DND-41 (cell line): ENCODE results near the gene JAZF1.

ENCODE experiments used
- ATAC-seq: fragments of 200-7000 bp; cut with Tn5 transposase; 3 replicates; pipeline ENCODE4 v1.9.1; 2021; ENCODE audit warnings: low read depth; ENCODE audit not compliant: insufficient read depth
- DNase-seq: peaks from one replicate; pipeline ENCODE4 v3.0.0-alpha.2; 2020
- H2AFZ ChIP-seq: 2 replicates; pipeline ENCODE4 v1.6.0; 2012; ENCODE audit warnings: low read depth, low read length
- H3K27ac ChIP-seq: 2 replicates; pipeline ENCODE4 v1.5.1; 2012; ENCODE audit warnings: low read length, inconsistent platforms
- H3K27me3 ChIP-seq: fragments of 200-600 bp; sonication (generic); 2 replicates; pipeline ENCODE4 v1.6.0; 2012; ENCODE audit warnings: low read length, mild to moderate bottlenecking, inconsistent platforms; ENCODE audit not compliant: insufficient read depth, poor library complexity
- H3K36me3 ChIP-seq: 2 replicates; pipeline ENCODE4 v1.5.1; 2012; ENCODE audit warnings: low read length, inconsistent platforms; ENCODE audit not compliant: insufficient read depth
- H3K4me1 ChIP-seq: 2 replicates; pipeline ENCODE4 v1.5.1; 2012; ENCODE audit warnings: mild to moderate bottlenecking, low read length; ENCODE audit not compliant: insufficient read depth
- H3K4me2 ChIP-seq: 2 replicates; pipeline ENCODE4 v1.6.0; 2012; ENCODE audit warnings: mild to moderate bottlenecking, moderate library complexity, low read length, inconsistent platforms; ENCODE audit not compliant: insufficient read depth
- H3K4me3 ChIP-seq, 2 experiments: fragments of 200-600 bp in 1 of 2; shearing (Covaris generic) in 1 of 2; 2 replicates each; pipeline ENCODE4 v1.5.1; 2012 to 2016; ENCODE audit warnings: inconsistent platforms in 2 of 2, low read length in 2 of 2, mild to moderate bottlenecking in 2 of 2, low read depth in 1 of 2, moderate library complexity in 1 of 2
- H3K79me2 ChIP-seq: 2 replicates; pipeline ENCODE4 v1.6.0; 2012; ENCODE audit warnings: low read length, inconsistent platforms; ENCODE audit not compliant: insufficient read depth
- H3K9ac ChIP-seq: 2 replicates; pipeline ENCODE4 v1.6.0; 2012; ENCODE audit warnings: low read depth, mild to moderate bottlenecking, inconsistent platforms, low read length, moderate library complexity
- H3K9me3 ChIP-seq: 2 replicates; pipeline ENCODE4 v1.5.1; 2012; ENCODE audit warnings: low read length, moderate library complexity, mild to moderate bottlenecking, inconsistent platforms; ENCODE audit not compliant: insufficient read depth, severe bottlenecking
- H4K20me1 ChIP-seq: 2 replicates; pipeline ENCODE4 v1.6.0; 2012; ENCODE audit warnings: low read length; ENCODE audit not compliant: insufficient read depth
- EZH2 ChIP-seq: IDR thresholded peaks from 3 replicates; pipeline ENCODE4 v1.6.1; 2012; ENCODE audit warnings: borderline replicate concordance, low read depth, mild to moderate bottlenecking, moderate library complexity, low read length, inconsistent platforms; ENCODE audit not compliant: severe bottlenecking
- TF ChIP-seq, protein P1 (sequence below): IDR thresholded peaks from 2 replicates; pipeline ENCODE4 v1.5.1; 2012; ENCODE audit warnings: borderline replicate concordance, low read length, moderate library complexity, mild to moderate bottlenecking; ENCODE audit not compliant: poor library complexity, severe bottlenecking; ENCODE audit errors: extremely low read depth

Gene JAZF1

DNA sequence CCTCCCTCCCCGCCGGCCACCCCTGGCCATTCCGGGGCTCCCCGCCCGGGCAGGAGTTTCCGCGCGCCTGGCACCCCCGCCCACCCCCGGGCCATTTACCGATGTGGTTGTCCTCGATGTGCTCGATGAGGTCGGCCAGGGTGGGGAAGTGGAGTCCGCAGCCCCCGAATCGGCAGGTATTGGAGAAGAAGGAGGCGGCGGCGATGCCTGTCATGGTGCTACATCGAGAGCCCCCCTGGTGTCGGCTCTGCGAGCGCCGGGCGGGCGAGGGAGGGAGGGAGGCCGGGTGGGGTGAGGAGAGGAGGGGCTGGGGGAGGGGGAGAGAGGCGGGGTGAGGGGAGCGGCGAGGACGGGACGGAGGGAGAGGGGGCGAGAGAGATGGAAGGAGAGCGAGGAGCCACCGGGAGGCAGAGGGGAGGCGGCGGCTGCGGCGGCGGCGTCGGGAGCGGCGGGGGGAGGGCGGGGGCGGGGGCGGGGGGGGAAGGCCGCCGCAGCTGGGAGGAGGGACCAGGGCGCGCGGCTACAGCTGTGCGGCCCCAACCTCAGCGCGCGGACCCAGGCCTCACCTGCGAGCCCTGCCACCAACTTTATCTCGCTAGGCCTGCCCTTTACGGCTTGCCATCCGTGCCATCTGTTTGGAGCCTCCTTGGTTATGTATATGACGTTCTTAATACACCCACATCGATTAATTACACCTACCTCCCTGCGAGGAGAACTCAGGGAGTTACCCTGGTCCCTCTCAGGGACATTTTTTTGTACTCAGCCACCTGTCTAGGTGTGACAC lies at the start of gene JAZF1:
Gene JAZF1, minus strand, starts transcription at position 432 of the 784 bp plus-strand sequence.
- Histone ChIP-seq H3K4me2 (peak within 1 kb of the TSS; percentile 84), H2AFZ (peak within 1 kb of the TSS; percentile 81), H3K9me3 (no peaks in the 10 kb centered on the region), H3K36me3 (no peaks in the 10 kb centered on the region), H3K27me3 (no peaks in the 10 kb centered on the region), H3K4me3 (peak within 1 kb of the TSS; percentile 31 to 70; a peak in 3 of 4 replicates), H3K79me2 (no peaks in the 10 kb centered on the region), H4K20me1 (peaks cover 4% of the 10 kb centered on the region), H3K27ac (peak within 1 kb of the TSS; percentile 62; the same call in 1 of the 2 replicates), H3K9ac (peak within 1 kb of the TSS; percentile 56), H3K4me1 (peaks cover 11% of the 10 kb centered on the region)
- ATAC-seq (peak; percentile 76), DNase-seq (peak; percentile 79)
- TF ChIP-seq EZH2, result no peak
- TF ChIP-seq, protein P1, sequence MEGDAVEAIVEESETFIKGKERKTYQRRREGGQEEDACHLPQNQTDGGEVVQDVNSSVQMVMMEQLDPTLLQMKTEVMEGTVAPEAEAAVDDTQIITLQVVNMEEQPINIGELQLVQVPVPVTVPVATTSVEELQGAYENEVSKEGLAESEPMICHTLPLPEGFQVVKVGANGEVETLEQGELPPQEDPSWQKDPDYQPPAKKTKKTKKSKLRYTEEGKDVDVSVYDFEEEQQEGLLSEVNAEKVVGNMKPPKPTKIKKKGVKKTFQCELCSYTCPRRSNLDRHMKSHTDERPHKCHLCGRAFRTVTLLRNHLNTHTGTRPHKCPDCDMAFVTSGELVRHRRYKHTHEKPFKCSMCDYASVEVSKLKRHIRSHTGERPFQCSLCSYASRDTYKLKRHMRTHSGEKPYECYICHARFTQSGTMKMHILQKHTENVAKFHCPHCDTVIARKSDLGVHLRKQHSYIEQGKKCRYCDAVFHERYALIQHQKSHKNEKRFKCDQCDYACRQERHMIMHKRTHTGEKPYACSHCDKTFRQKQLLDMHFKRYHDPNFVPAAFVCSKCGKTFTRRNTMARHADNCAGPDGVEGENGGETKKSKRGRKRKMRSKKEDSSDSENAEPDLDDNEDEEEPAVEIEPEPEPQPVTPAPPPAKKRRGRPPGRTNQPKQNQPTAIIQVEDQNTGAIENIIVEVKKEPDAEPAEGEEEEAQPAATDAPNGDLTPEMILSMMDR, result no peak

DNA sequence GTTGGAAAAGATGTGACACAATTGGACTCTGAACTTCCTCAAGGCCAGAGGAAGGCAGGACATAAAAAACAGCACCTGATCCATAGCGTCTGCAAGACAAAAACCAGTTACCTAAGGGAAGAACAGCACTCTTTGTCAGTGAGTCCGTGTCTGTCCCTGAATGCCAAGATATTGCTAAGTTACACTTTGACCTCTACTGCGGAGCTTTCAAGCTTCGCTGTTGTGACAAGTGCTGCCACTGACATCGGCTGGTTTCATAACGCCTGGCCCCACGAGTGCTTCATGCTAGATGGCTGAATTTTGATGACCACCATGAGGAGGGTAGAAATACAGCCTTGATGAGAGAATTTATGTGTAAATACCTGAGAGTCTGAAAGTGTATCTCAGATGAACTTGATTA lies 49.7 kb upstream of the JAZF1 start:
- no peaks in the 10 kb centered on the region for H3K4me1 ChIP-seq
- no peak for ATAC-seq
- no peaks in the 10 kb centered on the region for H3K36me3 ChIP-seq
- no peak for DNase-seq
- no peak overlapping the region for H3K4me2 ChIP-seq
- no peaks in the 10 kb centered on the region for H3K9me3 ChIP-seq
- no peak overlapping the region for H3K27ac ChIP-seq
- H3K79me2 ChIP-seq, result no peaks in the 10 kb centered on the region
- H2AFZ ChIP-seq, result no peak overlapping the region
- H3K9ac ChIP-seq, result no peak overlapping the region
- no peak for TF ChIP-seq EZH2
- TF ChIP-seq, protein P1, result no peak
- no peak overlapping the region for H3K4me3 ChIP-seq
- H4K20me1 ChIP-seq, result no peaks in the 10 kb centered on the region
- H3K27me3 ChIP-seq, result peaks cover 7% of the 10 kb centered on the region

DNA sequence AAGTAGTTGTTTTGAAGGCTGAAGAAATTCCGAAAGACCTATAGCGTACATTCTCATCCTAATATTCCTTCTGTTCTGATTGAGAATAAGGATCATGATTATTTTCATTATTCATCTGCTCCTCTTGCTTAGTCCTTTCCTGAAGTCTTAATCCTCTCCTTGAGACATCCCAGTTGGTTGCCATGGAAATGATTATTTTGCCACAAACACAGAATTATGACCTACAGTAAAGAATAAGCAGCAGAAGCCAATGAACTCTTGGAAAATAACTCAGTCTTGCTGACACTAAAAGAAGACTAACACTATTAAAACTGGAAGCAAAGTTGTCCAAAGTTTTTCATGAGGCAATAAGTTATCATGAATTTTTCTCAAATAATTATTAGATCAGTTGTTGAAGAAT lies 47.8 kb upstream of the JAZF1 start:
- Histone ChIP-seq H3K27me3 (peaks cover 3% of the 10 kb centered on the region), H3K4me1 (no peaks in the 10 kb centered on the region), H3K4me3 (no peak overlapping the region), H3K4me2 (no peak overlapping the region), H3K36me3 (no peaks in the 10 kb centered on the region), H4K20me1 (no peaks in the 10 kb centered on the region), H3K9me3 (no peaks in the 10 kb centered on the region), H3K9ac (no peak overlapping the region), H3K27ac (no peak overlapping the region), H2AFZ (no peak overlapping the region), H3K79me2 (no peaks in the 10 kb centered on the region)
- ATAC-seq (no peak), DNase-seq (no peak)
- TF ChIP-seq, protein P1, result no peak
- no peak for TF ChIP-seq EZH2
